Activated T-cell treated with anti-CD3 and anti-CD28 coated beads for 24 hours (primary cell): ENCODE measurements around the gene POMZP3.
A peak's percentile ranks its signal among the peaks of the same experiment; 100 is the strongest.
"Not testable (repeated sequence)": the region's sequence is repeated elsewhere in the genome, so short reads cannot be mapped to it uniquely, and the experiment has no call there.

ENCODE experiments used
- DNase-seq: peaks from one replicate; pipeline ENCODE4 v3.0.0-alpha.2; 2020; ENCODE audit warnings: low read depth

POMZP3 gene

GRCh38 chr7:76626989-76627642 is at the start of gene POMZP3:
Gene POMZP3 (minus strand): TSS chr7:76627279. CDS start chr7:76626064, 1,215 bp downstream.
- peak; percentile 30 for DNase-seq

GRCh38 chr7:76675783-76676182 is 48.7 kb upstream of the POMZP3 start:
- DNase-seq: not testable (repeated sequence)

- DNase-seq: not testable (repeated sequence)
These were observed 46.3 kb upstream of the POMZP3 start for GRCh38 chr7:76673346-76673745.

GRCh38 chr7:76659212-76659611 is 32.1 kb upstream of the POMZP3 start:
- not testable (repeated sequence) for DNase-seq

- not testable (repeated sequence) for DNase-seq
These were observed 29.3 kb upstream of the POMZP3 start for GRCh38 chr7:76656425-76656824.

GRCh38 chr7:76642620-76643019 is 15.5 kb upstream of the POMZP3 start:
- DNase-seq: not testable (repeated sequence)

- DNase-seq: not testable (repeated sequence)
These were observed 10.1 kb upstream of the POMZP3 start for GRCh38 chr7:76637061-76637691.

GRCh38 chr7:76626581-76626980 is 498 bp downstream of the POMZP3 start:
- not testable (repeated sequence) for DNase-seq

- not testable (repeated sequence) for DNase-seq
These were observed 7.5 kb downstream of the POMZP3 start for GRCh38 chr7:76619439-76620190.

- not testable (repeated sequence) for DNase-seq
These were observed 13.3 kb downstream of the POMZP3 start for GRCh38 chr7:76613783-76614182.

GRCh38 chr7:76612232-76612631 is 14.8 kb downstream of the POMZP3 start:
- not testable (repeated sequence) for DNase-seq

GRCh38 chr7:76609864-76610263 is 17.2 kb downstream of the POMZP3 start:
- not testable (repeated sequence) for DNase-seq

- not testable (repeated sequence) for DNase-seq
These were observed 18.6 kb downstream of the POMZP3 start for GRCh38 chr7:76608469-76608868.

- DNase-seq: peak; percentile 44
These were observed 21.1 kb downstream of the POMZP3 start for GRCh38 chr7:76606027-76606426.

- DNase-seq: not testable (repeated sequence)
These were observed 26.4 kb downstream of the POMZP3 start for GRCh38 chr7:76600650-76601049.

GRCh38 chr7:76600116-76600482 is 27.0 kb downstream of the POMZP3 start:
- DNase-seq: not testable (repeated sequence)

GRCh38 chr7:76598590-76599264 is 28.4 kb downstream of the POMZP3 start:
- not testable (repeated sequence) for DNase-seq

- DNase-seq: not testable (repeated sequence)
These were observed 29.8 kb downstream of the POMZP3 start for GRCh38 chr7:76597288-76597687.

- DNase-seq: not testable (repeated sequence)
These were observed 34.4 kb downstream of the POMZP3 start for GRCh38 chr7:76592694-76593093.

GRCh38 chr7:76591602-76592304 is 35.3 kb downstream of the POMZP3 start:
- not testable (repeated sequence) for DNase-seq

- DNase-seq: not testable (repeated sequence)
These were observed 36.0 kb downstream of the POMZP3 start for GRCh38 chr7:76591033-76591432.
